GM19395 (cell line): Measurements from ENCODE around the gene TRMT112.
A peak's percentile ranks its signal among the peaks of the same experiment; 100 is the strongest.

ENCODE experiments used
- ATAC-seq: cut with Tn5 transposase; IDR thresholded peaks from one replicate; pipeline ENCODE4 v1.9.1; 2021; ENCODE audit warnings: mild to moderate bottlenecking, moderate library complexity; ENCODE audit not compliant: unreplicated experiment

Gene TRMT112

GRCh38 chr11:64276653-64277431, 40.5 kb downstream of the TRMT112 start:
- ATAC-seq = no peak

GRCh38 chr11:64275841-64276240, 41.5 kb downstream of the TRMT112 start:
- ATAC-seq = no peak

DNA sequence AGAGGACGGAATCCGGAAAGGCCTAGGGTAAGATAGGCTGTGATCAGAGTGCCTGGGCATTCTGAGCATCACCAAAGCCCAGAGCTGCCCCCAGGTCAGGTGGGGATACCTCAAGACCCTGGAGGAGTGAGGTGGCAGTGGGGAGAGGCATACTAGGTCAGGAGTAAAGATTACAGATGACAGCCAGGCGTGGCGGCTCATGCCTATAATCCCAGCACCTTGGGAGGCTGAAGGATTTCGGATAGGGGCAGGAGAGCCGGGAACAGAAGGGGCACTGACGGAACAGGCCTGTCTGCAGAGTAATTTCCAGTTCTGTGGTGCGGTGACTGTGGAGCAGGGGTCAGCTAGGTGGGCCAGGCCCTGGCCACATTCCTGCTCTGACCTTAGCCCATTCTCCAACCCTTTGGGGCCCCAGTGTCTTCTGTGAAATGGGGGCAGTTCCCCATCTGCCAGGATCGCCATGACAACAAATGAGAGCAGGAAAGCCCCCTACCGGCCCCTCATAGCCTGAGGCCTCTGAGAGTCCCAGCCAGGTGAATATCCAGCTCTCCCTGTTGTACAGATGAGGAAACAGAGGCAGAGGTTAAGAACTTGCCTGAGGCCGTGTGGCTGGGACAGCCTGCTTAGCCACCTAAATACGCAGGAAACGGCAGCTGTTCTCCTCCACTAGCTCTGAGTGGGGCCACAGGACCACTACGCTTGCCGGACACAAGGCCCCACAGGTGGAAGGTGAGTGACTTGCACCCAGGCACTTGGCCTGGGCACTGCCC, 42.1 kb downstream of the TRMT112 start:
- ATAC-seq = no peak

GRCh38 chr11:64269540-64270220, 47.7 kb downstream of the TRMT112 start:
- ATAC-seq = peak; percentile 72

GRCh38 chr11:64268893-64269539, 48.3 kb downstream of the TRMT112 start:
- peak; percentile 9 for ATAC-seq

DNA sequence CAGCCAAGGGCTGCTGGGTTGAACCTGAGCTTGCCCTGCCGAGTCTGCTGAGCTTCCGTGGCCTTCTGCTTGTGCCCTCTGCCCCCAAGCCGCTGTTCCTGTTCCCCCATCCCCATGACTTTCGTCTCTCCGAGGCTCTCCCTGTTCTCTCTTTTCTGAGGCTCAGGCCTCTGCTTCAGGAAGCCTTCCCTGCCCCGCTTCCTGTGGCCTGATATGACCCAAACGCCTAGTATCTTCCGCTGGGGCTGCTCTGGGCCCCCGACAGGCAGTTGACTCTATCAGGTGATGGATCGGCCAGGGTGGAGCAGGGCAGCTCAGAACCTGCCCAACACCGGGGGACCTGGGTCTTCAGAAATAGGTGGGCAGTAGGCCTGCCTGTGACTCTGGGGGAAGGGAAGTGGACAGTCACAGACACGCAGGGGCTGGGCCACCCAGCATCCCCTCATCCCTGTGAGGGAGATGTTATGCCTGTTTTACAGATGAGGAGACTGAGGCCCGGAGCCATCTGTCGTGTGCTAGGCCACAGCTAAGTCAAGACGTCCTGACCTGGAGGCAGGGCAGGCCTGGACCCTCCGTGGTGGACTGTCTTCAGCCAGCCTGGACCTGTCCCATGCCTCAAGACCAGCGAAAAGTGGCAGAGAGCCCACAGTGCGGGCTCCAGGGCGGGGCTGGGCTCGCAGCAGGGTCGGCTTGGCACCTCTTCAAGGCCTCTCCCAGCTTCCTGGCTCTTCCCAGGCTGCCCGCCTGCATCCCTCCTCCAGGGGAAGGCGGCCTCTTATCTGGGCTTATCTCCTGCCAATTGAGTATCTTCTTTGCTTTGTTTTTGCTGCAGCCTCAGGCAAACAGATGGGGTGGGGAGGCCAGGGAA, 49.1 kb downstream of the TRMT112 start:
- ATAC-seq = no peak

GRCh38 chr11:64267207-64267945, 50.0 kb downstream of the TRMT112 start:
- no peak for ATAC-seq
